DMS153 (cell line): ENCODE data around the gene BOLL.
A peak's percentile ranks its signal among the peaks of the same experiment; 100 is the strongest.
"Not testable (repeated sequence)": the region's sequence is repeated elsewhere in the genome, so short reads cannot be mapped to it uniquely, and the experiment has no call there.

Experiments used
- DNase-seq: peaks from one replicate; lab custom pipeline; 2025; lab: John Stamatoyannopoulos, UW

Gene BOLL

GRCh38 chr2:197784956-197785941 is at the start of gene BOLL:
Gene BOLL (minus strand): TSS chr2:197785319. CDS start chr2:197781850, 3,469 bp downstream.
- no peak for DNase-seq

- DNase-seq: not testable (repeated sequence)
Measured at GRCh38 chr2:197834771-197835170, 49.7 kb upstream of the BOLL start.

- no peak for DNase-seq
Measured at GRCh38 chr2:197828464-197829135, 43.5 kb upstream of the BOLL start.

- no peak for DNase-seq
Measured at GRCh38 chr2:197827618-197828017, 42.5 kb upstream of the BOLL start.

GRCh38 chr2:197822333-197822732 is 37.2 kb upstream of the BOLL start:
- no peak for DNase-seq

GRCh38 chr2:197821550-197822289 is 36.6 kb upstream of the BOLL start:
- no peak for DNase-seq

GRCh38 chr2:197814526-197814925 is 29.4 kb upstream of the BOLL start:
- DNase-seq: no peak

GRCh38 chr2:197813093-197813787 is 28.1 kb upstream of the BOLL start:
- DNase-seq: no peak

- no peak for DNase-seq
Measured at GRCh38 chr2:197810491-197810890, 25.4 kb upstream of the BOLL start.

GRCh38 chr2:197810016-197810415 is 24.9 kb upstream of the BOLL start:
- no peak for DNase-seq

- no peak for DNase-seq
Measured at GRCh38 chr2:197809064-197809463, 23.9 kb upstream of the BOLL start.

- no peak for DNase-seq
Measured at GRCh38 chr2:197805715-197806633, 20.9 kb upstream of the BOLL start.

- DNase-seq: no peak
Measured at GRCh38 chr2:197804758-197805714, 19.9 kb upstream of the BOLL start.

GRCh38 chr2:197804049-197804757 is 19.1 kb upstream of the BOLL start, which contains the start of gene PLCL1:
Gene PLCL1 (plus strand): TSS chr2:197804593.
- peak; percentile 88 for DNase-seq

GRCh38 chr2:197803033-197803444 is 17.9 kb upstream of the BOLL start:
- DNase-seq: peak; percentile 39

- DNase-seq: no peak
Measured at GRCh38 chr2:197801033-197801432, 15.9 kb upstream of the BOLL start.

- DNase-seq: no peak
Measured at GRCh38 chr2:197800091-197800490, 15.0 kb upstream of the BOLL start.

GRCh38 chr2:197799068-197799467 is 13.9 kb upstream of the BOLL start:
- DNase-seq: no peak

GRCh38 chr2:197798187-197798586 is 13.1 kb upstream of the BOLL start:
- no peak for DNase-seq
